Astrocyte of the spinal cord (primary cell): ENCODE results near the gene ALDH9A1.

Source experiments
- DNase-seq: peaks from one replicate; pipeline ENCODE4 v3.0.0; 2011; ENCODE audit warnings: low read depth, low spot score
- H3K4me3 ChIP-seq: 2 replicates; pipeline ENCODE4 v1.5.1; 2011; ENCODE audit warnings: low read depth, mild to moderate bottlenecking, low read length, moderate library complexity
- CTCF ChIP-seq: IDR thresholded peaks from 2 replicates; pipeline ENCODE4 v1.5.1; 2012; ENCODE audit warnings: low read depth, mild to moderate bottlenecking, low read length, inconsistent platforms
- in situ Hi-C: cut with HindIII; loops from 2 replicates; pipeline ENCODE4 v1.10.0; 2017; ENCODE audit warnings: low sequenced_read_pairs

ALDH9A1 gene

GRCh38 chr1:165675794-165676193 is 22.6 kb downstream of the ALDH9A1 start:
- no peak for DNase-seq
- in situ Hi-C loops: no loop called here
- no peak for TF ChIP-seq CTCF
- no peak overlapping the region for H3K4me3 ChIP-seq

DNA sequence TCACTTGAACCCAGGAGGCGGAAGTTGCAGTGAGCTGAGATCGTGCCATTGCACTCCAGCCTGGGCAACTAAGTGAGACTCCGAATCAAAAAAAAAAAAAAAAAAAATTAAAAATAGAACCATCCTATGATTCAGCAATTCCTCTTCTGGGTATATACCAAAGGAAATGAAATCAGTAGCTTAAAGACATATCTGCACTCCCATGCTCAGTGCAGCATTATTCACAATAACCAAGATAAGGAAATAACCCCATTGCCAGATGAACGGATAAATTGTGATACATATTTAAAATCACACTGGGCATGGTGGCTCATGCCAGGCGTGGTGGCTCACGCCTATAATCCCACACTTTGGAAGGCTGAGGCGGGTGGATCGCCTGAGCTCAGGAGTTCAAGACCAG is 23.8 kb downstream of the ALDH9A1 start:
- DNase-seq: no peak
- in situ Hi-C loops: no loop called here
- TF ChIP-seq CTCF: no peak
- H3K4me3 ChIP-seq: no peak overlapping the region

GRCh38 chr1:165671526-165671925 is 26.8 kb downstream of the ALDH9A1 start:
- in situ Hi-C loops: no loop called here
- H3K4me3 ChIP-seq: no peak overlapping the region
- DNase-seq: no peak
- no peak for TF ChIP-seq CTCF

- H3K4me3 ChIP-seq: no peak overlapping the region
- DNase-seq: no peak
- no peak for TF ChIP-seq CTCF
- in situ Hi-C loops: no loop called here
Measured at GRCh38 chr1:165668184-165668583, 30.2 kb downstream of the ALDH9A1 start.

GRCh38 chr1:165666152-165666825 is 32.1 kb downstream of the ALDH9A1 start:
- in situ Hi-C loops: no loop called here
- DNase-seq: no peak
- H3K4me3 ChIP-seq: no peak overlapping the region
- no peak for TF ChIP-seq CTCF

DNA sequence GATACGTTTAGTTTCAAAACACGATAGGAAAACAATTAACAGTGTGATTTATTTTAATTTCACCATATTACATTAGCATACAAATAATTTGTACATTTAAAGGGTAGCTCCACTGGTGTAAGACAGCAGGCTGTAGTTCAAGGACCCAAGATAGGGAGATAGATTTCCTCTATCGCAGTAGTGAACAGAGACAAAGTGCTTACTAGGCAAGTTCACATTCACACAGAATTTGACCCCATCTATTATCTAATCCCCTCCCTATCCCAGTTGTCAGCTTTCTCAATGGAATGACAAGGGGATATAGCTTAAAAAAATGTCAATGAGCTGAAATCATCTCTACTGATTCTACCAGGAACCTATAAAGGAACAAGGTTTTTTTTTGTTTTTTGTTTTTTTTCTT is 36.2 kb downstream of the ALDH9A1 start:
- H3K4me3 ChIP-seq: no peak overlapping the region
- in situ Hi-C loops: no loop called here
- no peak for DNase-seq
- TF ChIP-seq CTCF: no peak
